Medulla oblongata (tissue), 1 donor: ENCODE results near the gene SRP72.

Experiments
- DNase-seq: peaks from one replicate; pipeline ENCODE4 v3.0.0-alpha.2; 2015; ENCODE audit errors: extremely low spot score

Gene SRP72

DNA sequence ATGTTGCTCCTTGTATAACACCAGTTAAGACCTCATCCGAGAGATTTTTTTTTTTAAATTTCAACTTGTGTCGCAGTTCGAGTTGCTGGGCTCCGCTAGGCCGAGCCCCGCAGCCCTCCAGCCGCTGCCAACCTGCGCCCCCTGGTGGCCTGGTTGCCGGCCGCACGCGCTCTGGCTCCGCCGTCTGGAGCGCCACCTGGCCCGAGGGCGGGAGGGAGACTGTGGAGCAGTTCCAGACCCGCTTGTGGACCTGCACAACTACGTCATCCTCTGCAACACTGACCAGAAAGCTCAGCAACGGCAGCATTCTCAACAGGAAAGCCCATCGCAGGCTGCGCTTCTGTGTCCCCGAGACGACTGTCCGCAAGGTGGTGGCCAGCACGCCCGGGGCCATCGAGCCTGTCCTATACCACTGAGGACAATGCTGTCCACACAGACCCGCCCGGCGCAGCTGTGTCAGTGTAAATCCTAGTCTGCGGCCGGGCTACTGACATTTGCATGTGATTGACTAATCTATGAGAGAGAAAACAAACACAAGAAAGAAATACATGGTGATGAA is 77.2 kb downstream of the SRP72 start:
- peak; percentile 88 for DNase-seq

DNA sequence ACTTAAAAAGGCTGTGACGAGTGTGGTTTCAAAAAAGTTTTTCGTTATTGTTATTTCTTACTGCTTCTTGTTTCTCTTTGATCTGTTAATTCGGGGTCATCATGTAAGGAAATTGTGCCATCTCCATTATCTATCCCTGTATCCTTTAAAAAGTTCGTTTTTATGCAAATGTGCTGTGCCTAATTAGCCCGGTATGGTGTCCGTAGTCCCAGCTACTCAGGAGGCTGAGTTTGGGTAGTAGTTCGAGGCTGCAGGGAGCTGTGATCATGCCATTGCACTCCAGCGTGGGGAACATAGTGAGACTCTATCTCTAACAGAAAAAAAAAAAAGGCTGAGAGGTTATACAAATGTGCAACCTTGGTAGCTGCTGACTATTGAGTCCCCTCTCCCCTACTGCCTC is 83.2 kb downstream of the SRP72 start:
- no peak for DNase-seq

- DNase-seq = no peak
Measured at GRCh38 chr4:56551516-56551915, 84.1 kb downstream of the SRP72 start.

GRCh38 chr4:56552273-56552672 is 84.9 kb downstream of the SRP72 start:
- no peak for DNase-seq
